GM12878 (cell line): ENCODE results near the gene SMIM13. TPM values are rescaled to one million over a fixed set of nuclear protein-coding genes. Genes with fewer than 3 reads are reported as not detected.

ENCODE experiments used
- ATAC-seq: fragments of 200-7000 bp; cut with Tn5 transposase; 3 replicates; pipeline ENCODE4 v1.9.1; 2020; ENCODE audit warnings: mild to moderate bottlenecking, moderate library complexity
- BruUV-seq: library from RNA; stranded (reverse); fragments of 400-500 nt; replicated peaks from 2 replicates; lab custom pipeline; 2021; lab: Mats Ljungman, UMichigan
- CTCF ChIA-PET: fragments of 300-600 bp; sonication (Branson Sonifier 250); formaldehyde crosslinking; extraction: SDS; loops from one replicate; lab custom pipeline; 2021; ENCODE audit warnings: inconsistent platforms; lab: Yijun Ruan, JAX
- POLR2A ChIA-PET: fragments of 350-600 bp; formaldehyde crosslinking; extraction: SDS; loops from one replicate; lab custom pipeline; 2021; ENCODE audit warnings: inconsistent platforms; lab: Charles Lee
- RAD21 ChIA-PET: fragments of 300-600 bp; sonication (Branson Sonifier 250); formaldehyde crosslinking; loops from one replicate; lab custom pipeline; 2023; ENCODE audit warnings: antibody characterized with exemption; ENCODE audit not compliant: unreplicated experiment; lab: Charles Lee
- SMC1A ChIA-PET: fragments of 300-600 bp; sonication (Branson Sonifier 250); formaldehyde crosslinking; loops from one replicate; lab custom pipeline; 2023; ENCODE audit not compliant: unreplicated experiment, uncharacterized antibody; lab: Charles Lee
- DNase-seq: peaks from one replicate; pipeline ENCODE4 v3.0.0-alpha.2; 2011; ENCODE audit warnings: low read depth, low spot score
- FAIRE-seq: peaks from 3 replicates; lab custom pipeline; 2011; peaks lifted over from hg19 to GRCh38; lab: Jason Lieb, UNC
- H2AFZ ChIP-seq: 2 replicates; pipeline ENCODE4 v1.6.0; 2011; ENCODE audit warnings: low read depth, low read length, control low read depth; ENCODE audit not compliant: control insufficient read depth
- H3K27ac ChIP-seq: 2 replicates; pipeline ENCODE4 v1.5.1; 2011; ENCODE audit warnings: control low read depth; ENCODE audit not compliant: control insufficient read depth, insufficient read depth
- H3K27me3 ChIP-seq, 2 experiments: replicated peaks in 1 of 2; 2 replicates each; pipeline versions ENCODE4 v1.6.0 to v1.6.1; 2011; ENCODE audit warnings: low read length in 1 of 2; ENCODE audit not compliant: control insufficient read depth in 2 of 2, insufficient read depth in 2 of 2
- H3K36me3 ChIP-seq, 2 experiments: 2 replicates each; pipeline ENCODE4 v1.5.1; 2011; ENCODE audit warnings: low read length in 1 of 2; ENCODE audit not compliant: control insufficient read depth in 2 of 2, insufficient read depth in 2 of 2
- H3K4me1 ChIP-seq: 2 replicates; pipeline ENCODE4 v1.6.1; 2011; ENCODE audit warnings: mild to moderate bottlenecking, low read length, moderate library complexity, mixed read lengths; ENCODE audit not compliant: control insufficient read depth, insufficient read depth
- H3K4me2 ChIP-seq: 2 replicates; pipeline ENCODE4 v1.6.0; 2011; ENCODE audit warnings: control low read depth; ENCODE audit not compliant: control insufficient read depth, insufficient read depth
- H3K4me3 ChIP-seq: fragments of 200-600 bp; sonication (generic); 2 replicates; pipeline ENCODE4 v1.5.1; 2016
- H3K79me2 ChIP-seq: 2 replicates; pipeline ENCODE4 v1.6.0; 2011; ENCODE audit warnings: low read length; ENCODE audit not compliant: control insufficient read depth, insufficient read depth
- H3K9ac ChIP-seq: 2 replicates; pipeline ENCODE4 v1.8.0; 2011; ENCODE audit warnings: low read length, control low read depth, mixed read lengths; ENCODE audit not compliant: control insufficient read depth, insufficient read depth
- H3K9me3 ChIP-seq: replicated peaks from 3 replicates; pipeline ENCODE4 v1.5.1; 2011; ENCODE audit warnings: mild to moderate bottlenecking, low read length; ENCODE audit not compliant: control insufficient read depth, insufficient read depth
- H4K20me1 ChIP-seq: 2 replicates; pipeline ENCODE4 v1.6.0; 2011; ENCODE audit not compliant: control insufficient read depth, insufficient read depth
- JUNB ChIP-seq: IDR thresholded peaks from 2 replicates; pipeline ENCODE4 v1.6.1; 2016; ENCODE audit warnings: antibody characterized with exemption, mild to moderate bottlenecking
- KAT2A ChIP-seq: conservative IDR thresholded peaks from 2 replicates; pipeline ENCODE4 v1.6.1; 2011; ENCODE audit warnings: low read depth, low read length; ENCODE audit not compliant: control insufficient read depth
- NBN ChIP-seq: fragments of 450-650 bp; IDR thresholded peaks from 2 replicates; pipeline ENCODE4 v1.6.1; 2016
- NR2C1 ChIP-seq: fragments of 450-650 bp; IDR thresholded peaks from 2 replicates; pipeline ENCODE4 v1.6.1; 2017; ENCODE audit warnings: antibody characterized with exemption, mild to moderate bottlenecking, moderate library complexity
- PAX5 ChIP-seq: IDR thresholded peaks from 2 replicates; pipeline ENCODE4 v1.6.1; 2011; ENCODE audit warnings: low read depth, low read length, borderline replicate concordance
- POLR2A ChIP-seq: IDR thresholded peaks from 2 replicates; pipeline ENCODE4 v1.6.1; 2011; ENCODE audit warnings: low read depth, mild to moderate bottlenecking, low read length
- RAD21 ChIP-seq: IDR thresholded peaks from 2 replicates; pipeline ENCODE4 v1.6.1; 2011; ENCODE audit warnings: mild to moderate bottlenecking, low read depth, low read length, moderate library complexity; ENCODE audit not compliant: insufficient read depth
- RB1 ChIP-seq: fragments of 450-650 bp; formaldehyde crosslinking; IDR thresholded peaks from 2 replicates; pipeline ENCODE4 v1.6.1; 2017; ENCODE audit warnings: mild to moderate bottlenecking, borderline replicate concordance
- SIX5 ChIP-seq: IDR thresholded peaks from 2 replicates; pipeline ENCODE4 v1.6.1; 2011; ENCODE audit warnings: mild to moderate bottlenecking, low read depth, low read length, moderate library complexity; ENCODE audit not compliant: severe bottlenecking
- ZBED1 ChIP-seq: IDR thresholded peaks from 2 replicates; pipeline ENCODE4 v1.6.1; 2016; ENCODE audit warnings: borderline replicate concordance
- ZNF384 ChIP-seq: IDR thresholded peaks from 2 replicates; pipeline ENCODE4 v1.6.1; 2012; ENCODE audit warnings: low read depth, mild to moderate bottlenecking, low read length, improper control_type of control experiment, borderline replicate concordance
- ZSCAN29 ChIP-seq: fragments of 450-650 bp; IDR thresholded peaks from 2 replicates; pipeline ENCODE4 v1.6.1; 2017; ENCODE audit warnings: mild to moderate bottlenecking, moderate library complexity
- WGBS: methylation state at CpG from one replicate; pipeline ENCODE4 v1.1.6; 2016; ENCODE audit warnings: low lambda C conversion rate; ENCODE audit not compliant: insufficient replicate concordance, insufficient coverage; ENCODE audit errors: missing lambda C conversion rate; 5-methylcytosine and 5-hydroxymethylcytosine counted together
- in situ Hi-C: fragments of 300-500 bp; cut with MboI; formaldehyde crosslinking; loops from 9 replicates; pipeline ENCODE4 v1.14.3; 2018; ENCODE audit warnings: mixed read lengths
- intact Hi-C: fragments of 100-400 bp; cut with micrococcal nuclease; formaldehyde crosslinking; loops from one replicate; pipeline ENCODE4 v1.14.2; 2022; ENCODE audit not compliant: unreplicated experiment
- polyA plus RNA-seq, 11 experiments: library from polyadenylated mRNA; depleted of rRNA in 4 of 11; unstranded in 6 of 11; stranded (reverse) in 5 of 11; fragments of >200 nt; fragmentation: Nextera tagmentation in 4 of 11; fragmentation: Illumina TruSeq in 1 of 11; extraction: Ambion mirVana in 4 of 11; extraction: Trizol in 1 of 11; gene quantifications; 1 replicate in 1 of 11; 2 replicates in 10 of 11; pipeline versions ENCODE4 v1.2.1 to v1.2.3, GENCODE V29; 2011 to 2016; ENCODE audit warnings: inconsistent platforms in 2 of 11, missing spikeins in 2 of 11, low read depth in 1 of 11
- total RNA-seq, 4 experiments: library from RNA; depleted of rRNA in 3 of 4; stranded (reverse); fragments of >200 nt in 3 of 4; fragmentation: Illumina TruSeq in 1 of 4; extraction: Trizol in 1 of 4; gene quantifications; 2 replicates each; pipeline versions ENCODE4 v1.2.1 to v1.2.3, GENCODE V29; 2013 to 2021
- TF ChIP-seq, protein P1 (sequence below): IDR thresholded peaks from 2 replicates; pipeline ENCODE4 v1.6.1; 2011; ENCODE audit warnings: low read depth, mild to moderate bottlenecking, low read length, moderate library complexity, borderline replicate concordance; ENCODE audit errors: extremely low read depth
- TF ChIP-seq, protein P2 (sequence below): fragments of 450-650 bp; IDR thresholded peaks from 2 replicates; pipeline ENCODE4 v1.6.1; 2017; ENCODE audit warnings: low read depth, mild to moderate bottlenecking, moderate library complexity

SMIM13 gene
- total and polyA plus RNA-seq, 10 of the 15 experiments (the other 5 are each of a cell fraction or from before 2014, with no cell fraction given), result 2.0 to 8.5 (median 4.7) TPM

DNA sequence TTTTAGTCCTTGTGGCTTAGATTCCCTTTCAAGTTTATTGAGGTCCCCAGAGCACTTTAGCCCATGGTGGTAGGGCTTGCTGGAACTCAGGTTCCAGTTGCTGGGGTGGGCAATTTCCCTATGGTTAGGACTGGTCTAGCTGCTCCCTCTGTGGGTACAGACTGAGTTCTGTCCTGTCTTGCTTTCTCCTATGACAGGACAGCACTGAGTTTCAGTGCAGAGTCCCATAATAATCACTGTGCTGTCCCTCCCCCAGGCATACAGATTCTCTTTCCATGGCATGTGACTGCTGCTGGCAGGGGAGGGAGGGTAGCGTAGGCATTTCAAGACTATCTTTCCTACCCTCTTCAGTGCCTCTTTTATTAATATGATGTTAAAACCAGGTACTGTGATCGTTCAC, 35.0 kb downstream of the SMIM13 start (continued):
- TF ChIP-seq, protein P1, sequence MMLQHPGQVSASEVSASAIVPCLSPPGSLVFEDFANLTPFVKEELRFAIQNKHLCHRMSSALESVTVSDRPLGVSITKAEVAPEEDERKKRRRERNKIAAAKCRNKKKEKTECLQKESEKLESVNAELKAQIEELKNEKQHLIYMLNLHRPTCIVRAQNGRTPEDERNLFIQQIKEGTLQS, result no peak
- TF ChIP-seq ZSCAN29, result no peak

DNA sequence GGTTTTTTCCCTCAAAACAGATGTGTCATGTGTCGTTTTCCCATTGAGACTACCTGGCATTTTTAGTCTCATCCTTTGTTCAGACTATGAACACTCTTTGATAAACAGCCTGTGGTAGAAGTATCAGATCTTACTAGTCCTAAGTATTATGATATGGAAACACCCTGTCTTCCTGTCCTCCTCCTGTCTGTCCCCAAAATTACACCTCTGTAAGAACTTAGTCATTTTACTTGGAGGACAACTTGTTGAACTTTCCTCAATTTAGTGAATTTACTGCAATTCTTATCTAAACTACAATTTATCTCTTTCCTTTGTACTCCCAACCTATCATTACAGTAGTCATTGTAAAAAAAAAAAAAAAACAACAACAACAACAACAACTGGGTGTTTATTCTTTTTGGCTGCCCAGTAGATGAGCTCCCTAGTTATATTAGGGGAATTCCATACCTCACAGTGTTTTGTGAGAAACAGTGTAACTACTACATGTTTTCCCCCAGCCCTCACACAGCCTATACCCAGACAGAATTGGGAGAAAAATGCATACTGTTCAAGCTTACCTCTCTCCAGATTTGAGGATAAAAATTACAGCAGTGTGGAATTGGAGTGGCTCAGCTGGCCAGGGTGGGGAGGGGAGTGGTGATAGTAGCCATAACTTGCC, 36.4 kb downstream of the SMIM13 start:
- Histone ChIP-seq H4K20me1 (no peaks in the 10 kb centered on the region), H3K4me3 (no peak overlapping the region), H3K4me2 (no peak overlapping the region), H3K79me2 (peaks cover 13% of the 10 kb centered on the region), H3K9ac (no peak overlapping the region), H3K4me1 (peaks cover 6% of the 10 kb centered on the region; the same call in 1 of the 2 replicates), H2AFZ (no peak overlapping the region), H3K9me3 (no peaks in the 10 kb centered on the region), H3K27ac (peak overlapping the region; percentile 41), H3K27me3 (no peaks in the 10 kb centered on the region), H3K36me3 (peaks cover 1 to 3% of the 10 kb centered on the region in 2 experiments)
- ATAC-seq (peak; percentile 95), FAIRE-seq (peak; percentile 88), DNase-seq (no peak)
- POLR2A ChIA-PET, result interaction anchor here (0.6 to 2.0 kb wide), 5 partner anchors 13 to 275 kb away, joined by 3 to 11 read pairs (median 3); no protein-coding TSS in a partner anchor
- TF ChIP-seq ZNF384 (0 out of 2 replicates have a peak, but pooled peaks have one; percentile 26), JUNB (no peak), NR2C1 (no peak), KAT2A (no peak), NBN (no peak), ZBED1 (no peak), SIX5 (no peak), PAX5 (no peak), RAD21 (no peak), RB1 (no peak), POLR2A (no peak)
- TF ChIP-seq, protein P2, sequence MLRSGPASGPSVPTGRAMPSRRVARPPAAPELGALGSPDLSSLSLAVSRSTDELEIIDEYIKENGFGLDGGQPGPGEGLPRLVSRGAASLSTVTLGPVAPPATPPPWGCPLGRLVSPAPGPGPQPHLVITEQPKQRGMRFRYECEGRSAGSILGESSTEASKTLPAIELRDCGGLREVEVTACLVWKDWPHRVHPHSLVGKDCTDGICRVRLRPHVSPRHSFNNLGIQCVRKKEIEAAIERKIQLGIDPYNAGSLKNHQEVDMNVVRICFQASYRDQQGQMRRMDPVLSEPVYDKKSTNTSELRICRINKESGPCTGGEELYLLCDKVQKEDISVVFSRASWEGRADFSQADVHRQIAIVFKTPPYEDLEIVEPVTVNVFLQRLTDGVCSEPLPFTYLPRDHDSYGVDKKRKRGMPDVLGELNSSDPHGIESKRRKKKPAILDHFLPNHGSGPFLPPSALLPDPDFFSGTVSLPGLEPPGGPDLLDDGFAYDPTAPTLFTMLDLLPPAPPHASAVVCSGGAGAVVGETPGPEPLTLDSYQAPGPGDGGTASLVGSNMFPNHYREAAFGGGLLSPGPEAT, result peak; percentile 73
- WGBS, result 86% methylated on average over 1 of the region's 1 CpG
- BruUV-seq, result no TSS peak
- RAD21 ChIA-PET, result interaction anchor here (0.7 to 1.6 kb wide), 9 partner anchors 16 to 525 kb away, joined by 3 to 10 read pairs (median 3); partner anchors contain the start of genes NEDD9 and SMIM13
- in situ Hi-C loops, result no loop called here
- CTCF ChIA-PET, result interaction anchor here (0.6 to 1.8 kb wide), 5 partner anchors 12 to 652 kb away, joined by 3 to 4 read pairs (median 3); no protein-coding TSS in a partner anchor
- intact Hi-C loops, result loop anchor here (5.0 kb wide), 1 partner anchor 38 kb away; the partner anchor contains the start of gene SMIM13
- SMC1A ChIA-PET, result interaction anchor here (0.6 to 4.3 kb wide), 12 partner anchors 10 to 1683 kb away, joined by 3 to 22 read pairs (median 3); no protein-coding TSS in a partner anchor
